Esophagus (tissue), 2 donors: ENCODE data around the gene VPS13D. TPM values are rescaled to one million over a fixed set of nuclear protein-coding genes. Genes with fewer than 3 reads are reported as not detected.
"Not testable (repeated sequence)": the region's sequence is repeated elsewhere in the genome, so short reads cannot be mapped to it uniquely, and the experiment has no call there.

Source experiments
- H3K27ac ChIP-seq, 2 donors: one replicate each; pipeline ENCODE4 v1.5.1; 2013; ENCODE audit warnings: low read depth in 2 of 2, mild to moderate bottlenecking in 2 of 2, inconsistent platforms in 1 of 2, low read length in 1 of 2, moderate library complexity in 1 of 2
- H3K27me3 ChIP-seq, 2 donors: one replicate each; pipeline ENCODE4 v1.6.1; 2013; ENCODE audit warnings: low read length in 2 of 2, control low read depth in 1 of 2, mild to moderate bottlenecking in 1 of 2; ENCODE audit not compliant: insufficient read depth in 2 of 2, control insufficient read depth in 1 of 2
- H3K36me3 ChIP-seq, 2 donors: one replicate each; pipeline ENCODE4 v1.6.1; 2013; ENCODE audit warnings: low read length in 1 of 2; ENCODE audit not compliant: control insufficient read depth in 2 of 2, insufficient read depth in 2 of 2
- H3K4me1 ChIP-seq, 2 donors: one replicate each; pipeline ENCODE4 v1.6.1; 2013; ENCODE audit warnings: low read length in 1 of 2; ENCODE audit not compliant: control insufficient read depth in 2 of 2, insufficient read depth in 2 of 2
- H3K4me3 ChIP-seq, 2 donors: one replicate each; pipeline ENCODE4 v1.5.1; 2013; ENCODE audit warnings: low read length in 2 of 2, mild to moderate bottlenecking in 2 of 2, low read depth in 1 of 2, moderate library complexity in 1 of 2
- H3K9me3 ChIP-seq, 2 donors: one replicate each; pipeline ENCODE4 v1.6.1; 2013; ENCODE audit warnings: mild to moderate bottlenecking in 2 of 2, low read depth in 1 of 2, low read length in 1 of 2, moderate library complexity in 1 of 2; ENCODE audit not compliant: control insufficient read depth in 2 of 2, insufficient read depth in 1 of 2
- WGBS, 2 donors: extraction: QIAGEN DNeasy Blood & Tissue Kit; methylation state at CpG; one replicate each; pipeline ENCODE4 v1.1.7; 2013; 5-methylcytosine and 5-hydroxymethylcytosine counted together
- polyA plus RNA-seq, 2 donors: library from polyadenylated mRNA; stranded (reverse); fragments of 200-250 nt; gene quantifications; one replicate each; pipeline ENCODE4 v1.2.3, GENCODE V29; 2013
- donor health status: healthy with polysubstance abuse.
- donor health status: Bipolar disorder and iron deficiency.

The VPS13D gene
- polyA plus RNA-seq, 2 donors: 26.3 to 36.9 TPM

- Histone ChIP-seq H3K36me3 (peaks cover 23 to 35% of the 10 kb centered on the region in 2 donors), H3K27me3 (no peaks in the 10 kb centered on the region)
- WGBS, 2 donors: 37 to 45% methylated on average over 2 of the region's 2 CpGs
These were observed 90.7 kb downstream of the VPS13D start for GRCh38 chr1:12320486-12320885.

GRCh38 chr1:12324423-12324822 lies 94.6 kb downstream of the VPS13D start:
- H3K4me3 ChIP-seq: no peak overlapping the region
- no peaks in the 10 kb centered on the region for H3K4me1 ChIP-seq
- no peaks in the 10 kb centered on the region for H3K9me3 ChIP-seq
- peaks cover 21 to 28% of the 10 kb centered on the region in 2 donors for H3K36me3 ChIP-seq
- H3K27ac ChIP-seq: no peak overlapping the region
- 97 to 99% methylated on average over 3 of the region's 3 CpGs for WGBS, 2 donors
- H3K27me3 ChIP-seq: no peaks in the 10 kb centered on the region

More at GRCh38 chr1:12320486-12320885, 90.7 kb downstream of the VPS13D start:
- no peak overlapping the region for H3K27ac ChIP-seq
- H3K4me3 ChIP-seq: no peak overlapping the region
- H3K9me3 ChIP-seq: no peaks in the 10 kb centered on the region
- H3K4me1 ChIP-seq: no peaks in the 10 kb centered on the region

- peaks cover 17 to 27% of the 10 kb centered on the region in 2 donors for H3K36me3 ChIP-seq
- not testable (repeated sequence) for H3K4me1 ChIP-seq, H3K27ac ChIP-seq, H3K27me3 ChIP-seq, H3K9me3 ChIP-seq, H3K4me3 ChIP-seq
- WGBS, 2 donors: 96 to 99% methylated on average over 5 of the region's 5 CpGs
These were observed 95.1 kb downstream of the VPS13D start for GRCh38 chr1:12324973-12325372.

GRCh38 chr1:12326986-12327385 lies 97.2 kb downstream of the VPS13D start:
- H3K4me3 ChIP-seq: no peak overlapping the region
- no peaks in the 10 kb centered on the region for H3K4me1 ChIP-seq
- H3K36me3 ChIP-seq: peaks cover 19 to 20% of the 10 kb centered on the region in 2 donors
- H3K27me3 ChIP-seq: no peaks in the 10 kb centered on the region
- no peaks in the 10 kb centered on the region for H3K9me3 ChIP-seq
- H3K27ac ChIP-seq: no peak overlapping the region
- WGBS, 2 donors: 79 to 90% methylated on average over 5 of the region's 5 CpGs

GRCh38 chr1:12327566-12327965 lies 97.7 kb downstream of the VPS13D start:
- Histone ChIP-seq H3K4me3 (no peak overlapping the region), H3K36me3 (peaks cover 18 to 19% of the 10 kb centered on the region in 2 donors), H3K27me3 (no peaks in the 10 kb centered on the region), H3K9me3 (no peaks in the 10 kb centered on the region), H3K4me1 (no peaks in the 10 kb centered on the region), H3K27ac (no peak overlapping the region)
- WGBS, 2 donors: 79 to 86% methylated on average over 7 of the region's 7 CpGs

- Histone ChIP-seq H3K4me1 (no peaks in the 10 kb centered on the region), H3K27me3 (no peaks in the 10 kb centered on the region), H3K4me3 (no peak overlapping the region), H3K9me3 (no peaks in the 10 kb centered on the region), H3K27ac (no peak overlapping the region), H3K36me3 (peaks cover 10 to 17% of the 10 kb centered on the region in 2 donors)
- 68 to 84% methylated on average over 11 of the region's 11 CpGs for WGBS, 2 donors
These were observed 103.4 kb downstream of the VPS13D start for GRCh38 chr1:12333036-12333785.

GRCh38 chr1:12335815-12336214 lies 106.0 kb downstream of the VPS13D start:
- Histone ChIP-seq H3K4me1 (no peaks in the 10 kb centered on the region), H3K9me3 (no peaks in the 10 kb centered on the region), H3K27me3 (no peaks in the 10 kb centered on the region), H3K4me3 (no peak overlapping the region), H3K27ac (no peak overlapping the region), H3K36me3 (peaks cover 10% of the 10 kb centered on the region in 2 donors)
- WGBS, 2 donors: 84 to 95% methylated on average over 4 of the region's 4 CpGs

- WGBS, 2 donors: 44 to 47% methylated on average over 1 of the region's 1 CpG
- Histone ChIP-seq H3K27me3 (no peaks in the 10 kb centered on the region), H3K9me3 (no peaks in the 10 kb centered on the region), H3K4me3 (no peak overlapping the region), H3K27ac (peak overlapping the region in 1 of 2 donors; percentile 22), H3K36me3 (peaks cover 8 to 11% of the 10 kb centered on the region in 2 donors), H3K4me1 (no peaks in the 10 kb centered on the region)
These were observed 106.6 kb downstream of the VPS13D start for GRCh38 chr1:12336413-12336812.

GRCh38 chr1:12338017-12338416 lies 108.2 kb downstream of the VPS13D start:
- no peak overlapping the region for H3K4me3 ChIP-seq
- no peaks in the 10 kb centered on the region for H3K4me1 ChIP-seq
- 79 to 82% methylated on average over 4 of the region's 4 CpGs for WGBS, 2 donors
- H3K27me3 ChIP-seq: no peaks in the 10 kb centered on the region
- peaks cover 12 to 19% of the 10 kb centered on the region in 2 donors for H3K36me3 ChIP-seq
- no peaks in the 10 kb centered on the region for H3K9me3 ChIP-seq
- no peak overlapping the region for H3K27ac ChIP-seq

- Histone ChIP-seq H3K9me3 (no peaks in the 10 kb centered on the region), H3K36me3 (peaks cover 8 to 17% of the 10 kb centered on the region in 2 donors), H3K4me1 (no peaks in the 10 kb centered on the region), H3K27ac (no peak overlapping the region), H3K4me3 (no peak overlapping the region), H3K27me3 (no peaks in the 10 kb centered on the region)
- 65 to 69% methylated on average over 1 of the region's 1 CpG for WGBS, 2 donors
These were observed 109.0 kb downstream of the VPS13D start for GRCh38 chr1:12338823-12339222.
